GM10266 (cell line): Measurements from ENCODE around the gene RNF17.

Experiments used
- DNase-seq: peaks from one replicate; pipeline ENCODE4 v3.0.0; 2012; ENCODE audit errors: extremely low spot score
- TF ChIP-seq, protein P1 (sequence below): IDR thresholded peaks from 2 replicates; pipeline ENCODE4 v1.5.1; 2012; ENCODE audit warnings: mild to moderate bottlenecking, low read depth; ENCODE audit not compliant: control insufficient read depth, insufficient read depth; ENCODE audit errors: missing control alignments

RNF17 gene

DNA sequence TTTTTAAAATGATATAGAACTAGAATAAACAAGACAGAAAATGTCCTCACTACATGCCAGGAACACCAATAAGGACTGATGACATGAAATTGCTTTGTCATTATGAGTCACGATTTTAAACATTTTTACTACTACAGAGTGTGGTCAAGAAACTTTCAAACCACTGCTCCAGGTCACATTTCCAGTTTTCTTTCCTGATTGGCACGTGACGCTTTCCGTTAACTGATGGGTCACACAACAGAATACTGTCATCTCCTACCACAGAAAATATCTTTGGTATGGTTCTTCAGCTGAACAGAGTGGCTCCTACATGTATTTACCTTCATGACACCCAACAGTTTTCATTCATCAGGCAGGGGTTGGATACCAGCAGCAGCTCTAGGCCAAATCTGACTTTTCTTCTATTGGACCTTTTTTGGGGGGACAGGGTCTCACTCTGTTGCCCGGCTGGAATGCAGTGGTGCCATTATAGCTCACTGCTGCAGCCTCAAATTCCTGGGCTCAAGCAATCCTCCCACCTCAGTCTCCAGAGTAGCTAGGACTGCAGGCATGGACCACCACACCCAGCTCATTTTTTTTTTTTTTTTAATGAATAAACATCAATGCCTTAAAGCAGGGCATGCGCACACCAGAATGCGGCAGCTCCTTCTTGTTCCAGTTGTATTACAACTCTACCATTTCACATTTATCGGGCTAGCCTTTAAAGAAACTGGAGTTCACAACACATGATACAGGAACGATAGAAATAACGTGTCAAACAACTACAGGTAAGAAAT lies 147.4 kb downstream of the RNF17 start:
- TF ChIP-seq, protein P1, sequence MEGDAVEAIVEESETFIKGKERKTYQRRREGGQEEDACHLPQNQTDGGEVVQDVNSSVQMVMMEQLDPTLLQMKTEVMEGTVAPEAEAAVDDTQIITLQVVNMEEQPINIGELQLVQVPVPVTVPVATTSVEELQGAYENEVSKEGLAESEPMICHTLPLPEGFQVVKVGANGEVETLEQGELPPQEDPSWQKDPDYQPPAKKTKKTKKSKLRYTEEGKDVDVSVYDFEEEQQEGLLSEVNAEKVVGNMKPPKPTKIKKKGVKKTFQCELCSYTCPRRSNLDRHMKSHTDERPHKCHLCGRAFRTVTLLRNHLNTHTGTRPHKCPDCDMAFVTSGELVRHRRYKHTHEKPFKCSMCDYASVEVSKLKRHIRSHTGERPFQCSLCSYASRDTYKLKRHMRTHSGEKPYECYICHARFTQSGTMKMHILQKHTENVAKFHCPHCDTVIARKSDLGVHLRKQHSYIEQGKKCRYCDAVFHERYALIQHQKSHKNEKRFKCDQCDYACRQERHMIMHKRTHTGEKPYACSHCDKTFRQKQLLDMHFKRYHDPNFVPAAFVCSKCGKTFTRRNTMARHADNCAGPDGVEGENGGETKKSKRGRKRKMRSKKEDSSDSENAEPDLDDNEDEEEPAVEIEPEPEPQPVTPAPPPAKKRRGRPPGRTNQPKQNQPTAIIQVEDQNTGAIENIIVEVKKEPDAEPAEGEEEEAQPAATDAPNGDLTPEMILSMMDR = no peak
- DNase-seq = no peak

DNA sequence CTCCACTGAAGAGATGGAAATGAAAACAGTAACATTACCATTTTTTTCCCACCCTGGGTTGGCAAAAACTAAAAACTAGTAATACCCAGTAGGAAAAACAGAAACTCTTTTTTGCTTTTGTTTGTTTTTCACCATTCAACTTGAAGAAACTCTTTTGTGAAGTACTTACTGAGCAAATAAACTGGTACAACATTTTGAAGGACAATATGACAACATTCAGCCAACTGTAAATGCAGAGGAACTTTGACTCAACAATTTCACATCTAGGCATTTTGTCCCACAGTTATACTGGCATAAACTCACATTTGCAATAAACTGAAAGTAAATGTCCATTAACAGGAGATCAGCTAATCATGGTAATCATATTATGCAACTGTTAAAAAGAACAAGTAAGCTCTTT lies 152.5 kb downstream of the RNF17 start:
- TF ChIP-seq, protein P1 = no peak
- no peak for DNase-seq

DNA sequence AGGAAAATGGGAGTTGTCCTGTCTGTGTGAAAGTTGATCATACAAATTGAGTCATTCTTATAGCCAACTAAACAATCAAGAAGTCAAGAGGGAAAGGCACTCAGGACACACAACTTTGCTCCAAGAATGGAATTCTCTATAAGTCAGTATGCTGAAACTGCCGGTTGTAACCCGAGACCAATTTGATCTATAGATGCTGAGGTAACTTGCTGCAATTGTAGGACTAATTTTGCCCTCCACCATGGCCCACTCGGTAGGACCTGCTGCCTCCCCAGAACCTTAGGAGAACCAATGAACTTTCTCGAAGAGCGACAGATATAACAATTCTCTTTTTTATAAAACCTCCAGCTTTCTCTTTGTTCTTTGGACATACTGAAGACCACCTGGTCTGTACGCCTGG lies 157.0 kb downstream of the RNF17 start:
- TF ChIP-seq, protein P1 = no peak
- DNase-seq = no peak

DNA sequence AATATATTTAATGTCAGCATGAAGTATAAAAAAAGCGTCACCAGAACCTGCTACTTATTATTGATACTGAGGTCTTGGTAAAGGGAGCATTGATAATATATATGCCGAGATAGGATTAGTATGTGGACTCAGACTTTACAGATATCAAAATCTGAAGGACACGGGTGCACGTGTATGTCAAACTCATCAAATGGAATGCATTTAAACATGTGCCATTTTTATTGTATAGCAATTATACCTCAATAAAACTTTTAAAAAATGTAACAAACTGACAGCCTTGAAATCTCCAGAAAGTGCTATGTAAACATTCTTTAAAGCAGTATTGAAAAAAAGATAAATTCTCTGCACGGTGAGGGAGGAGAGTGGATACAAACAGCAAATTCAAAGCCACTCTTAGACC lies 157.9 kb downstream of the RNF17 start:
- DNase-seq = no peak
- TF ChIP-seq, protein P1 = no peak

DNA sequence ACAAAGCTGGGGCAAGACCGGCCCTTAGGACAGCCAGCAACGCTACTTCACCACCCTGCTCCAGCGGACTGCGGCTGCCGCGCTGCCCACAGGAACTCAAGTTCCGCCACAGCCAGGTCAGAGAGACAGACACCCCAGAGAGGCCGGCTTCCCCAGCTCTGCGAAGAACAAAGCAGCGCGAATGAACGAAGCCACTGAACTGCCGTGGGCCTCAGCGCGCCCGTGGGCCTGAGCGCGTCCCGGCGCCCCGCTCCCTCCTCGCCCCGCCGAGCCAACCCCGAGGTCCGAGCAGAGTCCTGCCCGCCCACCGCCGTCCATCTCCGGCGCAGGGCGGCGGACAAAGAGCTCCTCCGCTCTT lies 158.4 kb downstream of the RNF17 start:
- DNase-seq = peak; percentile 28

DNA sequence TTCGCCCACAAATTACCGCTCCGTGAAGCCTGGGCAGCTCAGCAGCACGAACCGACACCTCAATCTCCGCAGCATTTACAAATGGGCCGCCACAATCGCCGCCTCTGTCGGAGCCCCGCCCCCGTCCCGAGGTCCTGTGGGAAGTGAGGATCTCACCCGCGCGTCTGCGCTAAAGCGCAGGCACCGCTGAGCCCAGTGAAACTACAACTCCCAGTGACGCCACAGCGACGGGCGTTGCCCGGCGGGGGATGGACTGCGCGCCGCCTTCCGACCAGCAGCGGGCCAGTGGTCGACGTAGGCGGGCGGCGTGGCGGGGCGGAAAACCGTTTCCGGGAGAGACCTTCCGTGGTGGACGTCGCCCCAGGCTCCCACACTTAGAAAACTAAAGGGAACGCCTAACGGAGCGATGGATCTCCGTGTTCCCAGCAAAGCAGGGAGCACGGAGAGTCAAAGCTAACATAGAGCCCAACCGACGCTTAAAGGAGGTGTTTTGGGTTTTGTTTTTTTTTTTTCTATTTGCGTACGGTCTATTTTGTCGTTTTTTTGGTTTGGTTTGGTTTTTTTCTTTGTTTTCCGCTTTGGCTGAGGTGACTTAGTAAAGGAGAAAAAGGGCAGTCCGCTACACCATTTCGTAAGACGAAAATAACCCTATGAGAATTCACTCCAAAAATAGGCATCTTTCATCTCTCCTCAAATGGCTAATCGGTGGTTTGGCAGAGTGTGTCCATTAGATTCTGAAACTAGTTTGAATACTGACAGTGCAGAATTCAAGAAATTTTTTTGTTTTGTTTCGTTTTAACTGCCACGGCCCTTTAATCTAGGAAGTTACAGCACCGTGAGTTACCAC lies 159.0 kb downstream of the RNF17 start:
- DNase-seq = peak; percentile 91

More for the DNA sequence above, 158.4 kb downstream of the RNF17 start:
- TF ChIP-seq, protein P1 = no peak

More for the DNA sequence above, 159.0 kb downstream of the RNF17 start:
- TF ChIP-seq, protein P1 = no peak
